ENCODE data around the gene GAB2.
A peak's percentile ranks its signal among the peaks of the same experiment; 100 is the strongest.

The GAB2 gene

GRCh38 chr11:78205691-78206090, 211.9 kb downstream of the GAB2 start:
- no peak for DNase-seq (ENCODE audit: low read depth)

DNA sequence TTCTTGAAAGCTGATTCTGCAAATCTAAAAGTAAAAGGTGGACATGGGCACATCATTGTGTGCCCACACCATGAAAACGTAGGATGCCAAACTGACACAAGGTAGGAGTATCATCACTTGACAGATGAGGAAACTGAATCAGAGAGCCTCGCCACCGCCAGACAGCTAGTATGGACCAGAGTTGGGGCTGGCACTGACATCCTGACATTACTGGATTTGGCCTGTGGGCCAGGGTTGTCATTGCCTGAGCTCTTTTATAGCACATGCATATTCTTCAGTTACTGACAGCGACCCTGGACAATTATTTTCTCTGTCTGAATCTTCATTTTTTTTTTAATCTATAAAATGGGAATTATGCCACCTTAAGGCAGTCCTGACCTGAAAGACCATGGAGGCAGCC, 212.4 kb downstream of the GAB2 start:
- no peak for DNase-seq (ENCODE audit: low read depth)

DNA sequence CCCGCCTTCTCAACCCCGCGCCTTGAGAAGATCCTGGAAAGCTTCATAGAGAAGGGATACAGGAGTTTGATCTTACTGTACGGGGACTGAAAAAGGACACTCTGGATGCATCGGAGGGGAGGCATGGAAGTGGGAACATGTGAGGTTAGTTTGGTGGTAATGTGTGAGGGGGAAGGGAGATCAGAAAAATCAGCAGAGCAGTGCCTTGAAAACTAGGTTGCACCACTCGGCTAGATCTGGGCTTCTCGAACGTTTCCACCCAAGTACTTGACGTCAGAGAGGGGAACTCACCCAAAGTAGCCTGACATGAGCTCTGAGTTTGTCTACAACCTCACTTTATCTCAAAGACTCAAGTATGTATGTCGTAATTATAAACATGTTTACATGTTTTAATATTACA, 214.4 kb downstream of the GAB2 start:
- peak; percentile 68 for DNase-seq (ENCODE audit: low read depth)

- peak; percentile 72 for DNase-seq (ENCODE audit: low read depth)
Measured at GRCh38 chr11:78202733-78203167, 214.9 kb downstream of the GAB2 start.

- no peak for DNase-seq (ENCODE audit: low read depth)
Measured at GRCh38 chr11:78201096-78201818, 216.4 kb downstream of the GAB2 start.

DNA sequence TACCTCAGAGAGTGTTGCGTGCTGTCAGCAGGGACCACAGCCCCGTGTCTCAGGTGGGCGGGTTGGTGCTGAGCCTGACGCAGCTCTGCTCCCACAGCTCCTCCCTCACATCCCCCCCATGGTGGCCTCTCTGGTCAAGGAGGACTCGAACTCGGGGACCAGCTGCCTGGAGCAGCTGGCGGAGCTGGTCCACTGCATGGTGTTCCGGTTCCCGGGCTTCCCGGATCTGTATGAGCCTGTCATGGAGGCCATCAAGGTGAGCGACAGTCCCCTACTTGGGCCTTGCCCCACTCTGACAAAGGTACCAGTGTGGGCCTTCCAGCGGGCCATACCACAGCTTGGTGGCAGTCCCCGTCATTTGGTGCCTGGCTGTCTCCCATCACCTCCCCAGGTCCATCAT, 217.1 kb downstream of the GAB2 start:
- DNase-seq (ENCODE audit: low read depth): no peak

DNA sequence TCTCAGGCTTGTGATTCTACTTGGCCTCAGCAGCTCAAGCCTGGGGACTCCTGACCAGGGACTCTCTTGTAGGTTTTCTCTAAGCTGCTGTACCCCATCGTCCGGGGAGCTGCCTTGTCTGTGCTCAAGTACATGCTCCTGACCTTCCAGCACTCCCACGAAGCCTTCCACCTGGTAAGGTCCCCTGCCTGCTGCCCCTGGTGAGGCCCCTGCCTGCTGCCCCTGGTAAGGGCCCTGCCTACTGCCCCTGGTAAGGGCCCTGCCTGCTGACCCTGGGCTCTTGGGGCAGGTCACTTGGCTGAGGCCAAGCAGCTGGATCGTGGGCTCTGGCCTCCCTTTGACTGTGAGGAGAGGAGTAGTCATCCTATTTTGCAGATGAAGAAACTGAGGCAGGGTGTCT, 217.6 kb downstream of the GAB2 start:
- no peak for DNase-seq (ENCODE audit: low read depth)

DNA sequence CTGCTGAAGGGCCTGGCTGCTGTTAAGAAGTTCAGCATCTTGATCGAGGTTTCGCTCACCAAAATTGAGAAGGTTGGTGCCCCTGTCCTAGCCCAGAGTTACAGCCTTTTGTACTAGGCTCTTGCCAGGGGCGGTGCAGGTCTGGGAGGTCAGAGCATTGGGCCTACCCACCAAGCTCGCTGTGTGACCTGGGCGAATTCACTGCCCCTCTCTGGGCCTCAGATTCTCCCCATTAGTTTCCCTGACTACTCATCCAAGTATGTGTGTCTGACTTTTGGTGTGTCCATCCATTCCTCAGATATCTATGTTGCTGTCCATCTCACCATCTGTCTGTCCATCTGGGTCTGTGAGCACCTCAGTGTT, 218.0 kb downstream of the GAB2 start:
- DNase-seq (ENCODE audit: low read depth): no peak

DNA sequence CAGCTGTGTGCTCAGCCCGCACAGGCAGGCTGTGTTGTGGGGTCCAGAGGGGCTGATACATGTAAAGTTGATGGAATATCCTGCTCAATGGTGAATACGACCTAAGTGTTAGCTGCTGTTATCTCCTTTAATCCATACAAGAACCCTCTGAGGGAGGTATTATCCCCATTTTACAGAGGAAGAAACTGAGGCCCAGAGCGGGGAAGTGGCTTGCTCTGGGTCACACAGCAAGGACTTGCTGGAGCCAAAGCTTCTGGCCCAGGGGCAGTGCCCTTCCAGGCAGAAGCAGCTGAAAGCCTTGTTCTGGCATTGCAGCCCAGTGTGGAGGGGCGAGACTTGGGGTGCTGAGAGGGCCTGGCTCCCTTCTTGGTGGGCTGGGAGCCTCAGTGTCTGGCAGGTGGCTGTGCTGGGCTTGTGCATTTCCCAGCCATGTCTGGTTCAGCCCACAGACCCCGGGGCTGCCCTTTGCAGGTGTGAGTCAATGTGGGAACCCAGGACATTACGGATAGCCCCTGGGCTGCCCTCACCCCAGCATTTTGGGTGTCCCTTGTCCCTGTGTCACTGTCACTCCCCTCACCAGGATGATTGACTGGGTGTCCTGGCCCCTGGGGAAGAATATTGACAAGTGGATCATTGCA, 218.5 kb downstream of the GAB2 start:
- DNase-seq (ENCODE audit: low read depth): no peak

- DNase-seq (ENCODE audit: low read depth): no peak
Measured at GRCh38 chr11:78197816-78198215, 219.8 kb downstream of the GAB2 start.

GRCh38 chr11:78196661-78197091, 220.9 kb downstream of the GAB2 start:
- DNase-seq (ENCODE audit: low read depth): no peak

DNA sequence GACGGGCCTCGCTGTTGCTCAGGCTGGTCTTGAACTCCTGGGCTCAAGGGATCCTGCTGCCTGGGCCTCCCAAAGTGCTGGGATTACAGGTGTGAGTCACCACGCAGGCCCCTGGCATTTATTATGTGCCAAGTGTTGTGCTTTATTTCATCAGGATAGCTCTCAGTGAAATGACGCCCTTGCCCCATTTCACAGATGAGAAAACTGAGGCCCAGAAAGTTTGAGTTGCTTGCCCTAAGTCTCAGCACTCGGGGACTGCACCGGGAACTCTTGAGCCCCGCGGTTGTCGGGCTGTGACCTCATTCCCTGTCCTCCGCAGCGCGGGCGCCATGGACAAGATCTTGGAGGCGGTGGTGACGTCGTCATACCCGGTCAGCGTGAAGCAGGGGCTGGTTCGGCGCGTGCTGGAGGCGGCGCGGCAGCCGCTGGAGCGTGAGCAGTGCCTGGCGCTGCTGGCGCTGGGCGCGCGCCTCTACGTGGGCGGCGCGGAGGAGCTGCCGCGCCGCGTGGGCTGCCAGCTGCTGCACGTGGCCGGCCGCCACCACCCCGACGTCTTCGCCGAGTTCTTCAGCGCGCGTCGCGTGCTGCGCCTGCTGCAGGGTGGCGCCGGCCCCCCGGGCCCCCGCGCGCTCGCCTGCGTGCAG, 221.6 kb downstream of the GAB2 start:
- no peak for DNase-seq (ENCODE audit: low read depth)

GRCh38 chr11:78194490-78194889, 223.1 kb downstream of the GAB2 start:
- no peak for DNase-seq (ENCODE audit: low read depth)

DNA sequence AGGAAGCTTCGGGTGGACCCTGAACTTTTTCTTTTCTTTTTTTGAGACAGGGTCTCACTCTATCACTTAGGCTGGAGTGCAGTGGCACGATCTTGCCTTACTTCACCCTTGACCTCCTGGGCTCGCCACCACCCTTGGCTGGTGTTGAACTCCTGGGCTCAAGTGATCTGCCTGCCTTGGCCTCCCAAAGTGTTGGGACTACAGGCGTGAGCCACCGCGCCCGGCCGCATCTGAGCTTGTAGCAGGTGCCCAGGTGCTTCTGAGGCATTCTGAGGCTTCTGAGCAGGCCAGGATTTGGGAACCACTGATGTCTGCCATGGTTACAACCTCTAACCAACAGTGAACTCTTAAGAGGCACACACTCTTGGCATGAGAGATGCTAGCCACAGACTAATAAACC, 223.8 kb downstream of the GAB2 start:
- DNase-seq (ENCODE audit: low read depth): no peak

DNA sequence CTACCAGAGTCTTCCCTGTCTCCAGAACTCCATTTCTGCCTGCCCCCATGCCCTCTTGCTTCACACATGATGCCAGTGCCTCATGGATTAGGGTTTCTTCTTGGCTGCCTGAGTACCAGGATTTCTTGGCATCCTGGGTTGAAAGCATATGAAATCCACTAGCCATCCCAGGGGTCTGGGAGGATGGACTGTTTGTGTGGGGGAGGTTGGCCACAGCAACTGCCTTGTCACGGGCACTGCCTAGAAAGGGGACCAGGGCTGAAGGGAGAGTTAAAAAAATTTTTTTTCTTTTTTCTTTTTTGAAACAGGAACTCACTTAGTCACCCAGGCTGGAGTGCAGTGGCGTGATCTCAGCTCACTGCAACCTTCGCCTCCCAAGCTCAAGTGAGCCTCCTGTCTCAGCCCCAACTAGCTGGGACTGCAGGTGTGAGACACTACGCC, 224.7 kb downstream of the GAB2 start:
- peak; percentile 16 for DNase-seq (ENCODE audit: low read depth)

DNA sequence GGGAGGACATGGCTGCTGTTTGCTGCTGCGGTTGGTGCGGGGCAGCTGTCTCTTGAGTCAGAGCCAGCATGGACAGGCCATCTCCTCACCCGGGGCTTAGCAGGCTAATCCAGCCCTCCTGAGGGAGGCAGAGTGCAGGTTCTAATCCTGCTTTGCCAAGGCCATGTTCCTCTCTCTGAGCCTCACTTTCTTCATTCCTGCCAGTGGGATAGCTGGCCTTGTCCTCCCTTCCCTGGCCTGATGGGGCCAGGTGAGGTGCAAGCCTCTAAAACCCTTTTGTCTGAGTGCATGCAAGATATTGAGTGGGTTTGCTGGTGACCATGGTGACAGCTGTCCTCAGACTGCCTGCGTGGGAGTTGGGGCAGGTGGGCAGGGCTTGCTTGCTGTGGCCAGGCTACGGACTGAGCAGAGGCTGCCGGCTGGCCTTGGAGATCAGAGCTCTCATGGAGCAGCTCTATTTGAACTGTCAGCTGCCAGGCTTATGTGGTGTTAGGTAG, 225.3 kb downstream of the GAB2 start:
- no peak for DNase-seq (ENCODE audit: low read depth)

DNA sequence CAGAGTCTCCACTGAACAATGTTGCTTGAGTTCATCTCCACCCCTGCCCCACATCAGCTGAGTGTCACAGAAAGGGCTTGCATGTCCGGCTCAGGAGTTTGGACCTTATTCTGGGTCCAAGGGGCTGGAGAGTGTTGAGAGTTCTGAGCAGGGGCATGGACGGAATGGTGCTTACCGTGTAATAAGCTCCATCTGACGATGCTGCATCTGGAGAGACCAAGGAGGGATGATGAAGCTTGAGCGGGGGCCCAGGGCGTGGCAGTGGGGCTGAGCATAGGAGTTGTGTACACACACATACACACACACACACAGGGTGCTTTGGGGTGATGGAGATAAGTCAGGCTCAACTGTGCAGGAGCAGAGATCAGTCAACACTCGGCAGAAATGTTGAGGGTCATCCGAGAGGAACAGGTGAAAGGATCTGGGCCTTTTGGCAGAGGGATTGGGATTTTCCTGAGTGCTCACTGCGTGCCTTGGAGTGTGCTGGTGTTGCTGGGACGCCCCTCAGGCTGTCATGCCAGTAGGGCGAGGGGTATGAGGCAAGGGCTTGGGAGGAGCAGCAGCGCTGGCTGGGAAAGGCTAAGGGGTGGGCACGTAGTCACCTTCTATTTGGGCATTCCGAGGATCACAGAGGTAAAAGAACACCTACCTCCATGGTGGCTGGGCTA, 226.6 kb downstream of the GAB2 start:
- no peak for DNase-seq (ENCODE audit: low read depth)

DNA sequence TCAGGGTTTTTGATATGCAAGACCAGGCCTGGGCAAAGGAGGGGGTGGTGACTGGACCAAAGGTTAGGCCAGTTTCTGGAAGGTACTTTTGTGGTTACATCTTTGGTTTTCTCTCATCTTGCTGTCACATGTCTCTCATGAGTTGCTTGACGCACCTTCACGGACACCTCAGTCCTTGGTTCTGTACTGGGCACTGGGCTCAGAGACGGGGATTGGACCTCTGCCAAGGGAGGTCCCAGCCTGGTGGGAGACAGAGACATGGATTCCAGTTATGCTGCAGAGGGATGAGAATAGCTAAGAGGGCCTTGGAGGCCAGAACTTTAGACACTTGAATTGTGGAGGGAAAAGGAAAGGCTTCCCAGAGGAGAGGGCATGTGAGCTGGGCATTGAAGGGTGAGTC, 227.2 kb downstream of the GAB2 start:
- DNase-seq (ENCODE audit: low read depth): no peak

DNA sequence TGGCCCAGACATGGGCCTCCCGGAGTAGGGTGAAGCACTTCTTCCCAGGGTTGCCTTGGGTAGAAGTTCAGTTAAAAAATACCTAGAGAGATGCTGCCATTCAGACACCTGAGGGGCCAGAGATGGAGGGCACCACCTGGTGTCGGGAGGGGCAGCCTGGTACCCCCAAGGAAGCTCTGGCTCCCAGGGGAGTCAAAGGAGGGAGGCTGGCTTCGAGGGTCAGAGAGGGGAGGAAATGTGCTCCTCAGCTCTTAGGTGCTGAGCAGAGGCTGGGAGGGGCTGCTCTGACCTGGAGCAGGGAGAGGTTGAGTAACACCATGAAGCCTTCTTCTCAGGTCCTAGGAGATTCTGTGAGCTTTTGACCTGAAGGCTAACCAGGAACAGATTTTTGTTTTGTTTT, 227.8 kb downstream of the GAB2 start:
- no peak for DNase-seq (ENCODE audit: low read depth)

DNA sequence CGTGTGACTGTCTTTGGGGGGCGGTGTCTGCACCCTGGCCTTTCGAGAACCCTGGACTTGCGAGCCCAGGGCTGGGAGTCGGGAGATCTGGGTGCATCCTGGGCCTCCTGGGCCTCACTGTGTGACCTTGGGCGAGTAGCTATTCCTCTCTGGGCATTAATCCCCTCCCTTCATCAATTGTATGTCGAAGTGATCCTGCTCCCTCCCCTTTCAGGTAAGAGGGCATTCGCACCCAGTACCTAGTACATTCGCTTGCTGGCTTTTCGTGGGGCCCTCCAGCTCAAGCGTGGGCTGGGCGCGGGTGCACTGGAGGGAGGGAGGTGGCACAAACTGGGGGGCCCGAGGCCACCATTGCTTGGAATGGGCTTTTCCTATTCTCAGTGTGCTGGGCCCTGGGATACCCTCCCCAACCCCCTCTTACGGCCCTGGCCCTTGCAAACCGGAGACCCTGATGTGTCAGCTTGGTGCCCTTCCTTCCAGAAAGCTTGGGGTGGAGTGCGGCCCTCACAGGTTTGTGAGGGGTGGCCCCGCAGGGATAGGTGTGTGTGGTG, 228.4 kb downstream of the GAB2 start:
- no peak for DNase-seq (ENCODE audit: low read depth)

GRCh38 chr11:78188286-78189173, 229.1 kb downstream of the GAB2 start, which contains the start of the genes KCTD21 and USP35:
TSS of gene KCTD21 (minus strand) at chr11:78188626. CDS start at chr11:78174554, 14,072 bp downstream.
TSS of gene USP35 (plus strand) at chr11:78188919. CDS start at chr11:78196246, 7,327 bp downstream.
- peak; percentile 86 for DNase-seq (ENCODE audit: low read depth)
